GM21786 (cell line): ENCODE measurements around the gene GCLM.
"Not testable (repeated sequence)": the region's sequence is repeated elsewhere in the genome, so short reads cannot be mapped to it uniquely, and the experiment has no call there.

Source experiments
- ATAC-seq: cut with Tn5 transposase; IDR thresholded peaks from one replicate; pipeline ENCODE4 v1.9.1; 2021; ENCODE audit not compliant: unreplicated experiment

The GCLM gene

DNA sequence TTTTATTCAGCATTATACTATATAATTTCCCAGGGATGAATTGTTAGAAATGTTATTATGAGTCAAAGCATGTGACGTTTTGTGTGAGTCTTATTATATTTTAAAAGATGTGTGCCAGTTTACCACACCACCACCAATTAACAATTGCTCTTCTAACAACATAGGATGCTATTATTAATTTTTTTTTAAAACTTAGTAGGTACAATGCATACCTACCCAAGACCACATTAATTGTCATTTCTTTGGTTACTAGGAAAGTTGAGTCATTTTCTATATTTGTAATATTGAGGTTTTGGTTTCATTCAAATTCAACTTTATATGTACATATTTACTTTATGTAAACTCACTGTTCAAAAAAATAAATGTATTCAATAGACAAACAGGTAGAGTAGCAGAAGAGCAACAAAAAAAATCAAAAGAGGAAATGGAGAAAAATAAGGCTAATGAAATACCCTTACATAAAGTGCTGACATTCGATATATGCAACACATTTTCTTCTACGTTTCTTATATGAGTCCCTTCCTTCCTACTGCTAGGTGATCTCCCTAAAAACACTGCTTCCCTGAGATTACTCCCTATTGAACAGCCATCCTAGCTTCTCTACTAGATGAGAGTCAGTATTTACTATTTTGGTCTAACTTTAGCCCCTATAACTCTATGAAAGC, 9.6 kb downstream of the GCLM start:
- no peak for ATAC-seq

DNA sequence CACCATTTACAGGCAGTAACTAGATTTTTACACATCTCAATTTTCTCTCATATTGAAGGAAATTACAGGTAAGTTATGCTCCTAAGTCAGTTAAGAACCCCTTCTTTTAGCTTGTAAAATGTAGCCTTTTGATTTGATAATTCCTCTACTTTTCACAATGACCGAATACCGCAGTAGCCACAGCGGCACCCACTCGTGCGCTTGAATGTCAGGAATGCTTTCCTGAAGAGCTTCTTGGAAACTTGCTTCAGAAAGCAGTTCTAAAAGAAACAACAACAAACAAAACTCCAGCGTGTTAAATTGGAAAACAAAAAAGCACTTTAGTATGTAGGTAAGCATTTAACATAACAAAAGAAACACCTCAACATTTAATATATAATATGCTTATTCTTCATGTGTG, 20.3 kb downstream of the GCLM start:
- ATAC-seq, result no peak

DNA sequence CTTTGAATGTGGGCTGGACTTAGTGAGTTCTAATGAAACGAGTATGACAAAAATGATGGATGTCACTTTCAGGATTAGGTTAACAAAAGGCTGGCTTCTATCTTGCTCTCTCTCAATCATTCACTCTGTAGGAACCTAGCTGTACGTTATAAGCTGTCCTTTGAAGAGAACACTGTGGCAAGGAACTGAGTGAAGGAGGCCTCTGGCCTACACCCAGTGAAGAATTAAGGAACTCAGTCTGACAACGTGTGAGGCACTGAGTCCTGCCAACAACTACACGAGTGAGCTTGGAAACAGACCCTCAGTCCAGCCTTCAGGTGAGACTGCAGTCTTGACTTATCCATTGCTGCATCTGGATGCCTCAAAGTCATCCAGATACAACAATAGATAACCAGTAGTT, 27.0 kb downstream of the GCLM start:
- no peak for ATAC-seq

DNA sequence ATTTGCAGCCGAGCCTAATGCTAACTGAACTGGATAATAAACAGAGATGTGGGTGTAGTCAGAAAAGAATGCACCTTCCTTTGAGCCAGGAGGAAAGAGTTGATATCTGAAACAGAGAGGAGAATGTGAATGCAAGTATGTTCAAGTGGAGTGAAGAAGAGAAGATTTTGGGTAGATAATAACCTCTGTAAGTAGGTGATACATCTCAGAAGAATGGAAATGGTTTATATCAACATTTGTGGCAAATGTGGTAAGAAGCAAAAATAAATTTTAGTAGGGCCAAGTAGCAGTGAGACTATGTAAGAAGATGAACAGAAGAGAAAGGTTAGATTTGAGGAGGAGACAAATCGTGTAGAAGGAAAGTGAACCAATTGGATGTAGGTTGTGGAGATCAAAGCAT, 28.5 kb downstream of the GCLM start:
- ATAC-seq, result no peak

DNA sequence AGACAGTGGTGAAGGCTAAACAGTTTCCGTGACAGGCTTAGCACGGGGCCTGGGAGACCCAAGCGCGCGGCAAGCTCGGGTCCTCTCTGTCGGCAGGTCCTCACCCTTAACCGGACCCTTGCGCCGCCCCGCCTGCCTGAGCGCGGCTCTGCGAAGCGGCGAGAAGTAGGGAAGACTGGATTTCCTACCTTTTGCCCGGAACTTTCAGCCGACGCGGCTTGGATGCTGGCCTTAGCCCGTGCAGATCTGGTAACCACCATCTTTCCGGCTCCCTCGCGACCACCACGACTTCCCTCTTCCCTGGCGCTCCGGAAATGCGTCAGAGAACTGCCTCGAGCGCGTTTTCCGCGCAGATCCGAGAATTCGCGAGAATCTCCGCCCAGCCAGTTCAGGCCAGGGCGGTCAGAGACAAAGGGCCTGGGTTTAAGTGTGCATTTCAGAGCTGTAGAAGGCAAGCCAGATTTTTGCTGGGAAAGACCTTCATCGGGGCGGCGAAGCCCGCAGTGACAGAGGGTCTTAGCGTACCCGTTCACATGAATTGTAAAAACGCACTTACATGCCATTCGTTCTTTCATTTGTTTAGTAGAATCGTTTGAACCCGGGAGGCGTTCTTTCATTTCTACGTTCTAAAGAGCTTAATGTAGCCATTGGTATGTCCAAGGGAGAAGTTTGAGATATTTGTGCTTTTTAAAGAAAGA, 30.2 kb downstream of the GCLM start, which contains the start of gene DNTTIP2:
TSS of gene DNTTIP2 (minus strand) at position 318 of the 698 bp plus-strand sequence. CDS start at position 260, 58 bp downstream.
- peak; percentile 95 for ATAC-seq

DNA sequence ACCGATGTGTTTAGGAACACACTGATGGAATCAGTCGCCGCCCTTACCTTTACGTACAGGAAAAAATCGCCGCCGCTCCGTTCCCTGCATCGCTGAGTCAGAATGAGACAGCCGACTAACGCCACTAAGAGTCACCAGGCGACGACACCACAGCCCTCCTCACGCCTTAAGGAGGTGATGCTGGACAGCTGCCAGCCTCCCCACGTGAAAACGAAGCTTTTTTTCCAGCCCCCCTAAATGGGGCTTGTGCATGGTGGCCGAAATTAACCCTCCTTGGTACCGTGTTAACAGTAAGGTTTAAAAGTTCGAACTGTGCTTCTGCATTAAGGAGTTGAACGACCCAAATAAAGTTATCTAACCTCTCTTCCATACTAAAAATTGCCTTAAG, 30.7 kb downstream of the GCLM start:
- peak; percentile 51 for ATAC-seq

DNA sequence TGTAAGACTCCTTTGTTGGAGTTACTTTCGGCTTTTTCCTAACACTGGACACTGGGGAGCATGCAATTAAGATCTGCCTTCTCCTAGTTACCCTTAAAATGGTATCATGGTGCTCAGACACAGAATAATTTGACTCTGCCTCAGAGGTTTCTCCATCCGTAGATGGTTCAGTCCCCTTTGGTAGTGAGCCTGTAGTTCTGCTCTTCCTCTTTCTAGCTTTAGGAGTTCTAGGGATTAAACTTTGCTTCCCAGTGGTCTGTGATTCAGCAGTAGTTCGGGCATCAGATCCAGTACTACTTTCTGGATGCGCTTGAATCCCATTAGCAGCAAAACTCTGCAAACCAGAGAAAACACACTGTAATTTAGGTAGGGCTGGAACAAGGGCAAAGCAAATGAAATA, 31.7 kb downstream of the GCLM start:
- no peak for ATAC-seq

DNA sequence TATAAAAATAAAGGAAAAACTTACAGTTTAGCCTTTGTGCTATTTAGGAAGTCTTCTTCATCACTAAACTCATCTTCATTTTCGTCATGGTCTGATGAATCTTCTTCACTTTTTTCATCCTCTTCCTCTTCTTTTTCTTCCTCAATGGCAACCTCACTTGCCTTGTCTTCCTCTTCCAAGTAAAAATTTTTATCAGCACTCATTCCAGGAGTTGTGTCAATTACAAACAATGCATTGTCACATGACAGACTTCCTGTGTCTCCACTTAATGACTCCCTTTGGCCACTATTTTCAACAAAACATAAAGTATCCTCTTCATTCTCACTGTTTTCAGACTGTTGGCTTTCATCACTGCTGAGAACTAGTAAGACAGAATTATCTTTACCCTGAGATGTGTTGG, 33.0 kb downstream of the GCLM start:
- no peak for ATAC-seq

DNA sequence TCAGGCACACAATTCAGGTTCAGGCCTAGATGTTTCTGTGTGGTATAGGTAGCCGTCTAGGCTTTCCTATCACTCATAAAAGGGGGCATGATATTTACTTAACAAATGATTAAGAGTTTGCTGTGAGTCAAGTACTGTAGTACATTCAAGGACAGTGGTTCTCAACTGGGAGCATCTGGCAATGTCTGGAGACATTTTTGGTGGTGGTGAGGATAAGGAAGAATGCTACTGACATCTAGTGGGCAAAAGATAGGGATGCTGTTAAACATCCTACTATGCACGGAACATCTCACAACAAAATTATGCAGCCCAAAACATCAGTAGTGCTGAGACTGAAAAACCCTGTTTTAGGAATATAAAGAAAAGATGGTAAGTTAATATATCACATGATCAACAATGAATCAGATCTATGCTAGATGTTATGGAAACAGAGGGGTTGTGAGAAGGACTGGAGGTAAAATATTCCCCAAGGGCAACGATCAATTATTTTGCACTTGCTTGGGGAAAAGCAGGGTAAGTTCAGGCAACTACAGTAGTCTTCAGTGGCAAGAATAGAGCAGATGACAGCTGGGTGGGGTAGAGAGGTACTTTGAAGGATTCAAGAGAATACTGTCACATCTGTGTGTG, 35.1 kb downstream of the GCLM start:
- no peak for ATAC-seq

DNA sequence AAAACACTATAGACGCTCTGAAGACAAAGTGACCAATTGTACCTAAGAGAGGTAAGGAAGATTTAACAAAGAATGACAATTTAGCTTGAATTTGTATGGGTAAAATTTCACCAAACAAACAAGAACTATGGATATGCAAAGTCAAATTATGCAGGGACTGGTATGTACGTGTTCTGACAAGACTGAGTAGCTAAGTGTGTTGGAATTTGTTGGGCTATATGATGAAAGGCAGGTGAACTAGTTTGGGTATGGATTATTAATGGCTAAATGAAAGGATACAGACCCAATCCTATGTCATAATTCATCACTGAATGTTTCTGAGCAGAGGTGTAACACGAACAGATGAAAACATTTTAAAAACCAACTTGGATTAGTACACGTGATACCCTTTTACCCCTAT, 37.9 kb downstream of the GCLM start:
- ATAC-seq, result no peak

DNA sequence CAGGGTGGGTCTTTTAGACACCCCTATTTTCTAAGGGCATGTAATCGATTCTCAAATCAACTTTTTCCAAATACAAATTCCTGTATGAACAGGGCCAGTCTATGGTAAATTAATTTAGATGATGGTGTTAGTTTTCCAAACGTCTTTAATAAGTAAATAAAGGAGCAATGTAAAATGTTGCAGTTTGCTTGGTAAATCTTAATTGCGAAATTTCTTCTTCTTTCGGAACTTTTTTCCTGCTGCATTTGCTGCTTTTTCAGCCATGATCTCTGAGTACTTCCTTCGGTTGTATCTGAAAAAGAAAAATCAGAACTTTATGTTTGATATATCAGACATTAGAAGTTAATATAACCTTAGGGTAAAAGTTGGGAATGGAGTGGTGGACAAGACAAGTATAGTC, 39.6 kb downstream of the GCLM start:
- no peak for ATAC-seq

DNA sequence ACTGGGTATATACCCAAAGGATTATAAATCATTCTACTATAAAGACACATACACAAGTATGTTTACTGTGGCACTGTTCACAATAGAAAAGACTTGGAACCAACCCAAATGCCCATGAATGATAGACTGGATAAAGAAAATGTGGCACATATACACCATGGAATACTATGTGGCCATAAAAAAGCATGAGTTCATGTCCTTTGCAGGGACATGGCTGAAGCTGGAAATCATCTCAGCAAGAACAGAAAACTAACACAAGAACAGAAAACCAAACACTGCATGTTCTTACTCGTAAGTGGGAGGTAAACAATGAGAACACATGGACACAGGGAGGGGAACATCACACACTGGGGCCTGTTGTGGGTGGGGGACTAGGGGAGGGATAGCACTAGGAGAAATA, 40.7 kb downstream of the GCLM start:
- ATAC-seq, result not testable (repeated sequence)

DNA sequence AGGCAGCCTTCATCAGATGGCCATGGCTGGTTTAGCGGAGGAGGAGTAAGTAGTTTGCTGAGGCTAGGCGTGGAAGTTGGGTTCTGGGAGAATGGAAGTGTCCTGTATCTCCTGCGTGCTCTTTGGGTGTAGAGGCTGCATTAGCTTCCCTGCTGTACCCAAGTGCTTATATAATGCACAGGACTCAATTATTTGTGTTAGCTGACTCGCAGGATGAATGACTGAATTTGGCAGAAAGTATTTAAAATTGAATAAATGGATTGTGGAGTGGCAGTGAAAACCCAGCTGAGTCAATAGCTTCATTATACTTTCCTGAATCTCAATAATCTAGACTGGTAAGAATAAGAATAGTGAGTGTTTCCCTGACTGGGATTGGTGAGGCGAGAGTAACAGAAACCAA, 44.0 kb downstream of the GCLM start:
- ATAC-seq, result no peak

DNA sequence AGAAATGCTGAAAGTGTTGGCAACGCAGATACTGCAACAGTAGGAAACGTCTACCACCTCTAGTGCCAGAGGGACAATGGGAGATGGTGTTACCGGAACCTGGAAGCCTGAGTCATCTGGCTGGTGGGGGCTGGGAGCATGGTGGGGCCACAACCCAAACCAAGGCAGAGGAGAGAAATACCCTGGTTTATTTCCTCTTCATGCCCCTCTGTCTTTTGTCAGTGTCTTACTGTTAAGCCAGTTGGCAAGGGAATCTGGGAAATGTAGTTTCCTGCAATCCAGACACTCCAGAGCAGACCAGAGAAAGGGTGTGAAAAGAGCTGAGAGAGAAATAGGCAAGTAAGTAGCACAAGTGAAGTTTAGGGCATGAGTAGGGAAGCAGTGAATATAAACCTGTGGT, 45.1 kb downstream of the GCLM start:
- ATAC-seq, result no peak

DNA sequence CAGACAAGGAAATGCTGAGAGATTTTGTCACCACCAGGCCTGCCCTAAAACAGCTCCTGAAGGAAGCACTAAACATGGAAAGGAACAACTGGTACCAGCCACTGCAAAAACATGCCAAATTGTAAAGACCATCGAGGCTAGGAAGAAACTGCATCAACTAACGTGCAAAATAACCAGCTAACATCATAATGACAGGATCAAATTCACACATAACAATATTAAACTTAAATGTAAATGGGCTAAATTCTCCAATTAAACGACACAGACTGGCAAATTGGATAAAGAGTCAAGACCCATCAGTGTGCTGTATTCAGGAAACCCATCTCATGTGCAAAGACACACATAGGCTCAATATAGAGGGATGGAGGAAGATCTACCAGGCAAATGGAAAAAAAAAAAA, 51.6 kb downstream of the GCLM start:
- ATAC-seq, result not testable (repeated sequence)

DNA sequence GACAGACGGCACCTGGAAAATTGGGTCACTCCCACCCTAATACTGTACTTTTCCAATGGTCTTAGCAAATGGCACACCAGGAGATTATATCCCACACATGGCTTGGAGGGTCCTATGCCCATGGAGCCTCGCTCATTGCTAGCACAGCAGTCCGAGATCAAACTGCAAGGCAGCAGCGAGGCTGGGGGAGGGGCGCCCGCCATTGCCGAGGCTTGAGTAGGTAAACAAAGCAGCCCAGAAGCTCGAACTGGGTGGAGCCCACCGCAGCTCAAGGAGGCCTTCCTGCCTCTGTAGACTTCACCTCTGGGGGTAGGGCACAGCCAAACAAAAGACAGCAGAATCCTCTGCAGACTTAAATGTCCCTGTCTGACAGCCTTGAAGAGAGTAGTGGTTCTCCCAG, 53.2 kb downstream of the GCLM start:
- not testable (repeated sequence) for ATAC-seq

DNA sequence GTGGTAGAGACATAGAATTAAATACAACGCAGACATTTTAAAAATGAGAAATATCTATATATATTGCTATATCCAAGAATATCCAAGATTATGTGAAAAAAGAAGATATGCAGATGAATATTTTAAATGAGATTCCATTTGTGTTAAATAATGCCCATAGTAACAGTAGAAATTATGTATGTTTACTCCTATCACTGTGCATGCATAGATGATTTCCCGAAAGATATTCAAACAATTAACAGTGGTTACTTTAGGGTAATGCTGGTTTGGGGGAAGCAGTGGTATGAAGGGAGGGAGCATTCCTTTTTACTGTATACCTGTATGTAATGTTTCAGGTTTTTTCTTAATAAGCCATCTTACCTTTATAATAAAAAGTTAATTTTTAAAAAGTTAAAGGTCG, 55.3 kb downstream of the GCLM start:
- no peak for ATAC-seq

DNA sequence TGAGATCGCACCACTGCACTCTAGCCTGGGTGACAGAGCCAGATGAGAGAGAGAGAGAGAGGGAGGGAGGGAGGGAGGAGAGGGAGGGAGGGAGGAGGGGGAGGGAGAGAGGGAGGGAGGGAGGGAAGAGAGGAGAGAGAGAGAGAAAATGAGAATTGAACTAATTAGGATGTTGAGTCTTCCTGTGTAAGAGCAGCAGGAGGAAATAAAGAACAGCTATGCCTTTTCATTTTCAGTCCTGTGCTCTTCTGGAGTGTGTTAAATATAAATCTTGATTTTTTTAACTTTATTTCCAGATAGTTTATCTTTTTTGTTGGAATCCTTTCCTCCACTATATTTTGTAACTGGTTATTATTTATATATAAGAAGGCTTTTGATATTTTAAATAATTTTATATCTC, 57.4 kb downstream of the GCLM start:
- ATAC-seq, result no peak

DNA sequence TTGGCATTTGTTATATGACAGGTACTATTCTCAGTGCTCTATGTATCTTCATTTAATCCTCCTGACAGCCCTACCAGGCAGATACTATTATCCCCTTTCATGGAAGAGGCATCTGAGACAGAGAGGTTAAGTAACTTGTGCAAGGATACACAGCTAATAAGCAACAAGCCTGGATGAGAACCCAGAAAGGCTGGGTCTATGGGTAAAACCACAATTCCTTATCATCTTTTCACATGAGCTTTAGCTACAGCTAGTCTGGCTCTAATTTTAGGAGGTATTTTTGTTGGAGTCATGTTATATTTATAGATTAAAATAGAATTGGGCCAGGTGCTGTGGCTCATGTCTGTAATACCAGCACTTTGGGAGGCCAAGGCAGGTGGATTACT, 57.9 kb downstream of the GCLM start:
- ATAC-seq, result no peak

DNA sequence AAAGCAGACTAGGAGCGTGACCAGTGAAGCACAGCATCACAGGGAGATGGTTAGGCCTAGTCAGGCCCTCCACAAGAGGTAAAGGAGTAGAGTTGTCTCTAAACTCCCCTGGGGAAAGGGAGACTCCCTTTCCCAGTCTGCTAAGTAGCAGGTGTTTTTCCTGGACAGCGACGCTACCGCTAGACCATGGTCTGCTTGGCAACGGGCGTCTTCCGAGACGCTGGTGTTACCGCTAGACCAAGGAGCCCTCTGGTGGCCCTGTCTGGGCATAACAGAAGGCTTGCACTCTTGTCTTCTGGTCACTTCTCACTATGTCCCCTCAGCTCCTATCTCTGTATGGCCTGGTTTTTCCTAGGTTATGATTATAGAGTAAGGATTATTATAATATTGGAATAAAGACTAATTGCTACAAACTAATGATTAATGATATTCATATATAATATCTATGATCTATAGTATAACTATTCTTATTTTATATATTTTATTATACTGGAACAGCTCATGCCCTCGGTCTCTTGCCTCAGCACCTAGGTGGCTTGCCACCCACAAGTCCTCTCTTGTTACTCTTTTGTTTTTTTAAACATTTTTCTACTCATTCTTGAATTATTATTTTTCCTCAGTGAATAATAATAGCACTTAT, 58.4 kb downstream of the GCLM start:
- ATAC-seq, result not testable (repeated sequence)

DNA sequence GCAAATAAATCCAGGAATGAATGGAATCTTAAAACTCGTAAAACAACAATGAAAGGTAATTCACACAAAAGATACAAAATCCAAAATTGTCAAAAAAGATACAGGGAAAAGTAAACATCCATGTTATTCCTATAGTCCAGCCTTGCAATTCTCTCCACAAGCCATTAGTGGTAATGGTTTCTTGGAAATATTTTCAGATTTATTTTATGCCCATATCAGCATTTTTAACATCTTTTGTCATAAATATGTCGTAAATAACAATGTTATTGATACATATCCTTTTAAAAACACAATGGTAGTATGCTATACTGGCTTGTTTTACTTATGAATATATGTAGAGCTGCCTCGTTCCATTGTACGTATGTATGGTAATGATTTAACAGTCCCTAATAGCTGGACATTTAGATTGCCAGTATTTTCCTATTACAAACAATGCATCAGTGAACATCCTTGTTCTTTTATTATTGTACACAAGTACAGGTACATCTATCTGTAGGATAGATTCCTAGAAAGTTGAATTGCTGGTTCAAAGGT, 60.8 kb downstream of the GCLM start:
- no peak for ATAC-seq
